ENCODE measurements around the gene BCL2L14. TPM values are rescaled to one million over a fixed set of nuclear protein-coding genes. Genes with fewer than 3 reads are reported as not detected.

BCL2L14 gene
- total RNA-seq, 1 experiment from 2014 or later: not detected

DNA sequence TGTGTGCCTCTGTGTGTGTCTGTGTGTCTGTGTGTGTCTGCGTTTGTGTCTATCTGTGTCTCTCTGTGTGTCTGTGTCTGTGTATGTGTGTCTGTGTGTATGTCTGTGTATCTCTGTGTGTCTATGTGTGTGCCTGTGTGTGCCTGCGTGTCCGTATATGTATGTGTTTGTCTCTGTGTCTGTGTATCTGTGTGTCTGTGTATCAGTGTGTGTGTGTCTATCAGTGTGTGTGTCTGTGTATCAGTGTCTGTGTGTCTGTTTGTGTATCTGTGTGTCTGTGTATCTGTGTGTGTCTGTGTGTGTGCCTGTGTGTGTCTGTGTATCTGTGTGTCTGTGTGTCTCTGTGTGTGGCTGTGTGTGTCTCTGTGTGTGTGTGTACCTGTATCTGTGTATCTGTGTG is 23.1 kb upstream of the BCL2L14 start:
- Histone ChIP-seq H3K79me2 (ENCODE audit: low read length) (no peaks in the 10 kb centered on the region), H3K36me3 (ENCODE audit: insufficient read depth, low read length) (no peaks in the 10 kb centered on the region), H3K4me2 (ENCODE audit: low read depth, low read length, poor library complexity, severe bottlenecking) (no peak overlapping the region), H3K9ac (ENCODE audit: low read length) (no peak overlapping the region), H3K4me1 (ENCODE audit: low read length) (no peaks in the 10 kb centered on the region), H4K20me1 (ENCODE audit: insufficient read depth, low read depth, low read length) (no peaks in the 10 kb centered on the region), H3K9me3 (ENCODE audit: low read length) (no peaks in the 10 kb centered on the region), H3K27ac (ENCODE audit: low read length) (no peak overlapping the region), H3K4me3 (ENCODE audit: low read length) (no peak overlapping the region), H3K9me2 (replicated peaks; ENCODE audit: insufficient read depth, low read length) (no peaks in the 10 kb centered on the region), H3K27me3 (ENCODE audit: low read length) (no peaks in the 10 kb centered on the region), H2AFZ (ENCODE audit: low read length) (no peak overlapping the region)
- DNase-seq: no peak

DNA sequence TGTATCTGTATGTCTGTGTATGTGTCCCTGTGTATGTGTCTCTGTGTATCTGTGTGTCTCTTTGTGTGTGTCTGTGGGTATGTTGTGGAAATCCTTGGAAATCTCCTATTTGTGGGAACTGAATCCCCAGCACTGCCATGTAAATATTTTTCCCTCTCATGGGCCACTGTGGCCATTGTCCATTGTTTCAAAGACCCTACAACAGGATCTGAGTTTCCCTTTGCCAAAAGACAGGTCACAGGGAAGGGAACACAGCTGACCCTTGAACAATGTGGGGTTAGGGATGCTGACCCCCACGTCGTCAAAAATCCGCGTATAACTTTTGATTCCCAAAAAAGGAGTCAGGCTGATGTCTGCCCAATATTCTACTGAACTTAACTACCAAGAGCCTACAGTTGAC is 22.5 kb upstream of the BCL2L14 start:
- H3K79me2 ChIP-seq (ENCODE audit: low read length): no peaks in the 10 kb centered on the region
- no peaks in the 10 kb centered on the region for H3K27me3 ChIP-seq (ENCODE audit: low read length)
- no peak overlapping the region for H3K9ac ChIP-seq (ENCODE audit: low read length)
- no peaks in the 10 kb centered on the region for H3K9me2 ChIP-seq (replicated peaks; ENCODE audit: insufficient read depth, low read length)
- H2AFZ ChIP-seq (ENCODE audit: low read length): no peak overlapping the region
- no peak overlapping the region for H3K4me2 ChIP-seq (ENCODE audit: low read depth, low read length, poor library complexity, severe bottlenecking)
- no peaks in the 10 kb centered on the region for H3K9me3 ChIP-seq (ENCODE audit: low read length)
- H4K20me1 ChIP-seq (ENCODE audit: insufficient read depth, low read depth, low read length): no peaks in the 10 kb centered on the region
- H3K36me3 ChIP-seq (ENCODE audit: insufficient read depth, low read length): no peaks in the 10 kb centered on the region
- no peaks in the 10 kb centered on the region for H3K4me1 ChIP-seq (ENCODE audit: low read length)
- DNase-seq: no peak
- H3K4me3 ChIP-seq (ENCODE audit: low read length): no peak overlapping the region
- no peak overlapping the region for H3K27ac ChIP-seq (ENCODE audit: low read length)

DNA sequence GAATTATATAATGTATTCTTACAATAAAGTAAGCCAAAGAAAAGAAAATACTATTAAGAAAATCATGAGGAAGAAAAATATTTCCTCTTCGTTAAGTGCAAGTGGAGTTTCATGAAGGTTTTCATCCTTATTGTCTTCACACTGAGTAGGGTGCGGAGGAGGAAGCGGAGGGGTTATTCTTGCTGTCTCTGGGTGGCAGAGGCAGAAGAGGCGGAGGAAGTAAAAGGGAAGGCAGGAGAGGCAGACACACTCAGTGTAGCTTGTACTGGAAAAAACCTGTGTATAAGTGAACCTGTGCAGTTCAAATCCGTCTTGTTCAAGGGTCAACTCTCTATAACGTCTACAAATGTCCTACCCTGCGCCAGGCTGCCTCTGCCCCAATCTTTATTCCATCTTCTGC is 22.0 kb upstream of the BCL2L14 start:
- Histone ChIP-seq H3K4me2 (ENCODE audit: low read depth, low read length, poor library complexity, severe bottlenecking) (no peak overlapping the region), H3K27me3 (ENCODE audit: low read length) (no peaks in the 10 kb centered on the region), H3K9me3 (ENCODE audit: low read length) (no peaks in the 10 kb centered on the region), H2AFZ (ENCODE audit: low read length) (no peak overlapping the region), H3K79me2 (ENCODE audit: low read length) (no peaks in the 10 kb centered on the region), H3K9ac (ENCODE audit: low read length) (no peak overlapping the region), H3K27ac (ENCODE audit: low read length) (no peak overlapping the region), H4K20me1 (ENCODE audit: insufficient read depth, low read depth, low read length) (no peaks in the 10 kb centered on the region), H3K9me2 (replicated peaks; ENCODE audit: insufficient read depth, low read length) (no peaks in the 10 kb centered on the region), H3K4me3 (ENCODE audit: low read length) (no peak overlapping the region), H3K4me1 (ENCODE audit: low read length) (no peaks in the 10 kb centered on the region), H3K36me3 (ENCODE audit: insufficient read depth, low read length) (no peaks in the 10 kb centered on the region)
- DNase-seq: no peak

DNA sequence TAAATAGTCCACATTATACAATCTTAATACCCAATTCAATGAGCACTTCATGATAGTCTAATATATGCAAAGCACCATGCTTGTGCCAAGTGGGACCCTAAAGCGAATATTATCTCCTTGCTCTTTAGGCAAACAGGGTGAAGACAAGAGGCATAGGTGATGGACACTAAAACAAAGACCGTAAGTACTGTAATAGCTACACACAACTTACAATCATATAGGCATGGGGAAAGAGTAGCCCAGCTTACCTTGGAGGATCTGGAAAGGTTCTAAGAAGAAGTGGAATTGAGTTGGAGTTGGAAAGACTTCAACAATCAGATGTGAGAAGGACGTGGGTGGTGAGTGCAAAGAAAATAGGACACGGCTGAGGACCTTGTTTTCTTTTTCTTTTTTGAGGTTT is 19.1 kb upstream of the BCL2L14 start:
- DNase-seq: no peak
- no peak overlapping the region for H3K4me2 ChIP-seq (ENCODE audit: low read depth, low read length, poor library complexity, severe bottlenecking)
- no peaks in the 10 kb centered on the region for H3K27me3 ChIP-seq (ENCODE audit: low read length)
- H3K27ac ChIP-seq (ENCODE audit: low read length): no peak overlapping the region
- H3K4me3 ChIP-seq (ENCODE audit: low read length): no peak overlapping the region
- no peaks in the 10 kb centered on the region for H3K9me3 ChIP-seq (ENCODE audit: low read length)
- H2AFZ ChIP-seq (ENCODE audit: low read length): no peak overlapping the region
- H3K36me3 ChIP-seq (ENCODE audit: insufficient read depth, low read length): no peaks in the 10 kb centered on the region
- H3K9ac ChIP-seq (ENCODE audit: low read length): no peak overlapping the region
- no peaks in the 10 kb centered on the region for H4K20me1 ChIP-seq (ENCODE audit: insufficient read depth, low read depth, low read length)
- no peaks in the 10 kb centered on the region for H3K4me1 ChIP-seq (ENCODE audit: low read length)
- H3K9me2 ChIP-seq (replicated peaks; ENCODE audit: insufficient read depth, low read length): no peaks in the 10 kb centered on the region
- no peaks in the 10 kb centered on the region for H3K79me2 ChIP-seq (ENCODE audit: low read length)

DNA sequence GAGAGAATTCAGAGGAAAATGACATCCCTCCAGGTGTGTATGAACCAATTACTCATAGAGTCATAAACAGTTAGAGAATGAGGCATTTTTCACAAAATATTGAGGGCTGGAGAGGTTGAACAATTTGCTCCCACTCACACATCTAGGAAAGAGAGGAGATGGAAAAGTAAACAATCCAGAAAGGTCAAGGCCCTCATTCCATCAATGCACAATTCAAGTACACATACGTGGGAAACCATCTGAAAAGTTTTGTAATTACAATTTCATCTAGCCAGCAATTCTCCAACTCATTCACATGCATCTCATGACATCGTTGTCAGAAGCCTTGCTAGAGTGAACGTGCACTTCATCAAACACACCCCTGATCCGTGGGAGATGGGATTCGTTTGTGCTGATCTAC is 15.7 kb upstream of the BCL2L14 start:
- Histone ChIP-seq H3K79me2 (ENCODE audit: low read length) (no peaks in the 10 kb centered on the region), H3K4me1 (ENCODE audit: low read length) (no peaks in the 10 kb centered on the region), H3K36me3 (ENCODE audit: insufficient read depth, low read length) (no peaks in the 10 kb centered on the region), H4K20me1 (ENCODE audit: insufficient read depth, low read depth, low read length) (no peaks in the 10 kb centered on the region), H3K27ac (ENCODE audit: low read length) (no peak overlapping the region), H2AFZ (ENCODE audit: low read length) (no peak overlapping the region), H3K4me2 (ENCODE audit: low read depth, low read length, poor library complexity, severe bottlenecking) (no peak overlapping the region), H3K9me2 (replicated peaks; ENCODE audit: insufficient read depth, low read length) (no peaks in the 10 kb centered on the region), H3K9me3 (ENCODE audit: low read length) (no peaks in the 10 kb centered on the region), H3K27me3 (ENCODE audit: low read length) (no peaks in the 10 kb centered on the region), H3K4me3 (ENCODE audit: low read length) (no peak overlapping the region), H3K9ac (ENCODE audit: low read length) (no peak overlapping the region)
- no peak for DNase-seq

DNA sequence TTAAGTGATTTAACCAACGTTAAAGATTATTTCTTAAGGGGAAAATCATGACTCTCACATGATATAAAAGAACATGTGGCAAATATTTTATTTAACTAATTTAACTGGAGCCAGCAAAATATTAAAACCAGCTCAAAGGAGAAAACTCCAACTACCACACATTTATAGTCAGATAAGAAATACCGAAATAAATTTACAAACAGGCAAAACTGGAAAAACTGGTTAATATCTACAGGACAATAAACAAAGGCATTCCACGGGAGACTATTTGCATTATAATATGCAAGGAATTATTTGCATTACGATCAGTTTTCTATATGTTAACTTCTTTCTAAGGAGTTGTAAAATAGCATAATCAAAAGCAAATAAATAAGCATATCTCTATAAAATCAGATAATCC is 13.8 kb upstream of the BCL2L14 start:
- Histone ChIP-seq H3K4me1 (ENCODE audit: low read length) (no peaks in the 10 kb centered on the region), H3K4me2 (ENCODE audit: low read depth, low read length, poor library complexity, severe bottlenecking) (no peak overlapping the region)

DNA sequence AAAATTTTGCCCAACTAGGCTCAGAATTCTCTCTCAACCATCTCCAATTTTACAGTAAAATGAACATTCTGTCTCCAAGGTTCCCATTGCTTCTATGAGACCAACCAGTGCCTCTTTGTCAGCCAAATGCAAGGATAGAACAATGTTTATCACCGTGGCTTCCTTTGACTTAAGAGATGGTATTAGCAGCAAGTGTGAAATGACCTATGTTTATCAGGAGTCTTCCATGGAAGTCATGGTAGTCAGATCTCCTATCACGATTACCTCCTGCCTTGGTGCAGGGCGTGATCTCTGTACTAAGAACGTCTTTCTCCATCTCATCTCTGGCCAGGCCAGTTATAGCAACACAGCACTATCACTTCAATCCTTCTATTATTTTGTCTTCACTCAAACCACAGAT is 6.1 kb upstream of the BCL2L14 start:
- Histone ChIP-seq H3K9ac (ENCODE audit: low read length) (no peak overlapping the region), H3K9me3 (ENCODE audit: low read length) (no peaks in the 10 kb centered on the region), H3K27me3 (ENCODE audit: low read length) (no peaks in the 10 kb centered on the region), H3K4me2 (ENCODE audit: low read depth, low read length, poor library complexity, severe bottlenecking) (no peak overlapping the region), H3K4me3 (ENCODE audit: low read length) (no peak overlapping the region), H3K36me3 (ENCODE audit: insufficient read depth, low read length) (no peaks in the 10 kb centered on the region), H3K27ac (ENCODE audit: low read length) (no peak overlapping the region), H3K4me1 (ENCODE audit: low read length) (no peaks in the 10 kb centered on the region), H4K20me1 (ENCODE audit: insufficient read depth, low read depth, low read length) (no peaks in the 10 kb centered on the region), H3K79me2 (ENCODE audit: low read length) (no peaks in the 10 kb centered on the region), H2AFZ (ENCODE audit: low read length) (no peak overlapping the region), H3K9me2 (replicated peaks; ENCODE audit: insufficient read depth, low read length) (no peaks in the 10 kb centered on the region)
- DNase-seq: no peak

More for the DNA sequence above, 13.8 kb upstream of the BCL2L14 start:
- Histone ChIP-seq H3K9me2 (replicated peaks; ENCODE audit: insufficient read depth, low read length) (no peaks in the 10 kb centered on the region), H4K20me1 (ENCODE audit: insufficient read depth, low read depth, low read length) (no peaks in the 10 kb centered on the region), H3K36me3 (ENCODE audit: insufficient read depth, low read length) (no peaks in the 10 kb centered on the region), H3K9ac (ENCODE audit: low read length) (no peak overlapping the region), H3K27ac (ENCODE audit: low read length) (no peak overlapping the region), H3K9me3 (ENCODE audit: low read length) (no peaks in the 10 kb centered on the region), H3K4me3 (ENCODE audit: low read length) (no peak overlapping the region), H3K27me3 (ENCODE audit: low read length) (no peaks in the 10 kb centered on the region), H3K79me2 (ENCODE audit: low read length) (no peaks in the 10 kb centered on the region), H2AFZ (ENCODE audit: low read length) (no peak overlapping the region)
- no peak for DNase-seq

DNA sequence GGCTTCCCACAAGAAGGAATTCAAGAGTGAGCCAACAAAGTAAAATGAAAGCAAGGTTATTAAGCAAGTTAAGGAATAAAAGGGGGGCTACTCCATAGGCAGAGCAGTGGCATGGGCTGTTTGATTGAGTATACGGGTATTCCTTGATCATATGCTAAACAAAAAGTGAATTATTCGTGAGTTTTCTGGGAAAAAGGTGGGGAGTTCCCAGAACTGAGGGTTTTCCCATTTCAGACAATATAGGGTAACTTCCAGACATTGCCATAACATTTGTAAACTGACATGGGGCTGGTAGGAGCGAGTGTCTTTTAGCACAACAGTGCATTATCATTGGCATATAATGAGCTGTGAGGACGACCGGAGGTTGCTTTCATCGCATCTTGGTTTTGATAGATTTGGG is 2.0 kb upstream of the BCL2L14 start:
- H3K79me2 ChIP-seq (ENCODE audit: low read length): no peaks in the 10 kb centered on the region
- no peaks in the 10 kb centered on the region for H3K9me3 ChIP-seq (ENCODE audit: low read length)
- H3K4me1 ChIP-seq (ENCODE audit: low read length): no peaks in the 10 kb centered on the region
- no peaks in the 10 kb centered on the region for H3K9me2 ChIP-seq (replicated peaks; ENCODE audit: insufficient read depth, low read length)
- H3K4me2 ChIP-seq (ENCODE audit: low read depth, low read length, poor library complexity, severe bottlenecking): no peak overlapping the region
- H3K9ac ChIP-seq (ENCODE audit: low read length): no peak overlapping the region
- no peak overlapping the region for H3K4me3 ChIP-seq (ENCODE audit: low read length)
- no peak overlapping the region for H2AFZ ChIP-seq (ENCODE audit: low read length)
- no peak overlapping the region for H3K27ac ChIP-seq (ENCODE audit: low read length)
- no peaks in the 10 kb centered on the region for H3K27me3 ChIP-seq (ENCODE audit: low read length)
- no peaks in the 10 kb centered on the region for H3K36me3 ChIP-seq (ENCODE audit: insufficient read depth, low read length)
- H4K20me1 ChIP-seq (ENCODE audit: insufficient read depth, low read depth, low read length): no peaks in the 10 kb centered on the region
- no peak for DNase-seq
